Measurements from ENCODE around the gene RAPGEF3. TPM values are rescaled to one million over a fixed set of nuclear protein-coding genes. Genes with fewer than 3 reads are reported as not detected.

The RAPGEF3 gene
- total and polyA plus RNA-seq, 3 experiments from 2014 or later, result 0.15 to 1.1 (median 0.95) TPM

GRCh38 chr12:47725893-47726292, 32.8 kb downstream of the RAPGEF3 start:
- Histone ChIP-seq H3K4me1 (ENCODE audit: insufficient read depth, low read length) (peaks cover 19% of the 10 kb centered on the region), H3K9me3 (ENCODE audit: low read length) (no peaks in the 10 kb centered on the region), H3K4me3 (ENCODE audit: low read length) (no peak overlapping the region), H3K27me3 (ENCODE audit: insufficient read depth, low read length, poor library complexity, severe bottlenecking) (no peaks in the 10 kb centered on the region), H3K36me3 (ENCODE audit: insufficient read depth, low read length) (no peaks in the 10 kb centered on the region), H3K27ac (ENCODE audit: low read depth, low read length) (no peak overlapping the region)
- POLR2A ChIA-PET, result no interaction called here
- H3K36me3 Mint-ChIP-seq, result peaks cover 0 to 5% (median 2%) of the 10 kb centered on the region in 3 donors
- peaks cover 23 to 28% (median 23%) of the 10 kb centered on the region in 3 donors for H3K4me1 Mint-ChIP-seq
- H3K4me3 Mint-ChIP-seq, result no peak overlapping the region
- H3K9me3 Mint-ChIP-seq, result no peaks in the 10 kb centered on the region
- CTCF ChIA-PET, result interaction anchor here (0.9 to 14.3 kb wide), 3 partner anchors 10 to 113 kb away, joined by 6 to 130 read pairs (median 8); no protein-coding TSS in a partner anchor
- no peak overlapping the region for H3K27ac Mint-ChIP-seq
- H3K27me3 Mint-ChIP-seq, result peaks cover 0 to 5% of the 10 kb centered on the region in 2 donors
- DNase-seq, result no peak

GRCh38 chr12:47725091-47725772, 33.4 kb downstream of the RAPGEF3 start, which contains the start of gene ENDOU:
TSS of gene ENDOU (minus strand) at chr12:47725490. CDS start at chr12:47725413, 77 bp downstream.
- Histone ChIP-seq H3K4me3 (ENCODE audit: low read length) (no peak within 1 kb of the TSS), H3K9me3 (ENCODE audit: low read length) (no peaks in the 10 kb centered on the region), H3K4me1 (ENCODE audit: insufficient read depth, low read length) (peaks cover 20% of the 10 kb centered on the region), H3K27ac (ENCODE audit: low read depth, low read length) (no peak within 1 kb of the TSS), H3K27me3 (ENCODE audit: insufficient read depth, low read length, poor library complexity, severe bottlenecking) (no peaks in the 10 kb centered on the region), H3K36me3 (ENCODE audit: insufficient read depth, low read length) (no peaks in the 10 kb centered on the region)
- peaks cover 0 to 5% (median 2%) of the 10 kb centered on the region in 3 donors for H3K36me3 Mint-ChIP-seq
- H3K4me3 Mint-ChIP-seq, result peak within 1 kb of the TSS in 1 of 7 donors; percentile 65
- peaks cover 26 to 32% (median 27%) of the 10 kb centered on the region in 3 donors for H3K4me1 Mint-ChIP-seq
- CTCF ChIA-PET, result interaction anchor here (0.9 to 14.3 kb wide), 3 partner anchors 10 to 114 kb away, joined by 6 to 130 read pairs (median 8); no protein-coding TSS in a partner anchor
- peaks cover 0 to 5% of the 10 kb centered on the region in 2 donors for H3K27me3 Mint-ChIP-seq
- no peak for DNase-seq
- H3K27ac Mint-ChIP-seq, result peak within 1 kb of the TSS in 1 of 8 donors; percentile 78
- POLR2A ChIA-PET, result no interaction called here
- no peaks in the 10 kb centered on the region for H3K9me3 Mint-ChIP-seq

- no peak overlapping the region for H3K27ac Mint-ChIP-seq
Measured at GRCh38 chr12:47722941-47723631, 35.6 kb downstream of the RAPGEF3 start.

GRCh38 chr12:47722136-47722834, 36.4 kb downstream of the RAPGEF3 start:
- H3K9me3 Mint-ChIP-seq, result no peaks in the 10 kb centered on the region
- Histone ChIP-seq H3K9me3 (ENCODE audit: low read length) (no peaks in the 10 kb centered on the region), H3K27ac (ENCODE audit: low read depth, low read length) (no peak overlapping the region), H3K4me3 (ENCODE audit: low read length) (no peak overlapping the region), H3K4me1 (ENCODE audit: insufficient read depth, low read length) (peaks cover 27% of the 10 kb centered on the region), H3K36me3 (ENCODE audit: insufficient read depth, low read length) (no peaks in the 10 kb centered on the region), H3K27me3 (ENCODE audit: insufficient read depth, low read length, poor library complexity, severe bottlenecking) (no peaks in the 10 kb centered on the region)
- peak overlapping the region in 6 of 8 donors; percentile 2 to 83 (median 66) for H3K27ac Mint-ChIP-seq
- ChIA-PET CTCF (interaction anchor here (0.8 to 14.3 kb wide), 6 partner anchors 10 to 51 kb away, joined by 3 to 130 read pairs (median 4); partner anchors contain the start of genes RPAP3 and SLC48A1), POLR2A (no interaction called here)
- H3K4me3 Mint-ChIP-seq, result peak overlapping the region in 5 of 7 donors; percentile 42 to 77 (median 61)
- H3K27me3 Mint-ChIP-seq, result peaks cover 0 to 5% of the 10 kb centered on the region in 2 donors
- H3K4me1 Mint-ChIP-seq, result peaks cover 31 to 42% (median 36%) of the 10 kb centered on the region in 3 donors
- DNase-seq, result no peak
- peaks cover 0 to 7% (median 5%) of the 10 kb centered on the region in 3 donors for H3K36me3 Mint-ChIP-seq

More at GRCh38 chr12:47722941-47723631, 35.6 kb downstream of the RAPGEF3 start:
- peaks cover 27 to 35% (median 28%) of the 10 kb centered on the region in 3 donors for H3K4me1 Mint-ChIP-seq
- CTCF ChIA-PET, result interaction anchor here (1.0 to 14.3 kb wide), 6 partner anchors 8 to 50 kb away, joined by 3 to 130 read pairs (median 7); partner anchors contain the start of gene SLC48A1
- peaks cover 0 to 5% of the 10 kb centered on the region in 2 donors for H3K27me3 Mint-ChIP-seq
- H3K9me3 Mint-ChIP-seq, result no peaks in the 10 kb centered on the region
- no peaks in the 10 kb centered on the region for H3K27me3 ChIP-seq (ENCODE audit: insufficient read depth, low read length, poor library complexity, severe bottlenecking)
- H3K27ac ChIP-seq (ENCODE audit: low read depth, low read length), result no peak overlapping the region
- no peak overlapping the region for H3K4me3 Mint-ChIP-seq
- no peaks in the 10 kb centered on the region for H3K9me3 ChIP-seq (ENCODE audit: low read length)
- peaks cover 20% of the 10 kb centered on the region for H3K4me1 ChIP-seq (ENCODE audit: insufficient read depth, low read length)
- no peaks in the 10 kb centered on the region for H3K36me3 ChIP-seq (ENCODE audit: insufficient read depth, low read length)
- POLR2A ChIA-PET, result interaction anchor here (0.5 kb wide), 1 partner anchor 57 kb away, joined by 8 read pairs; no protein-coding TSS in a partner anchor
- no peak overlapping the region for H3K4me3 ChIP-seq (ENCODE audit: low read length)
- H3K36me3 Mint-ChIP-seq, result peaks cover 0 to 7% (median 5%) of the 10 kb centered on the region in 3 donors
- no peak for DNase-seq

- Histone ChIP-seq H3K27ac (ENCODE audit: low read depth, low read length) (no peak overlapping the region), H3K4me1 (ENCODE audit: insufficient read depth, low read length) (peaks cover 33% of the 10 kb centered on the region), H3K27me3 (ENCODE audit: insufficient read depth, low read length, poor library complexity, severe bottlenecking) (no peaks in the 10 kb centered on the region), H3K4me3 (ENCODE audit: low read length) (no peak overlapping the region), H3K9me3 (ENCODE audit: low read length) (no peaks in the 10 kb centered on the region), H3K36me3 (ENCODE audit: insufficient read depth, low read length) (no peaks in the 10 kb centered on the region)
- H3K4me3 Mint-ChIP-seq, result peak overlapping the region; percentile 7 to 77 (median 59)
- peaks cover 31 to 42% (median 36%) of the 10 kb centered on the region in 3 donors for H3K4me1 Mint-ChIP-seq
- peak overlapping the region in 6 of 8 donors; percentile 2 to 83 (median 66) for H3K27ac Mint-ChIP-seq
- H3K9me3 Mint-ChIP-seq, result no peaks in the 10 kb centered on the region
- H3K27me3 Mint-ChIP-seq, result peaks cover 0 to 4% of the 10 kb centered on the region in 2 donors
- H3K36me3 Mint-ChIP-seq, result peaks cover 0 to 7% (median 5%) of the 10 kb centered on the region in 3 donors
- ChIA-PET POLR2A (no interaction called here), CTCF (interaction anchor here (0.8 to 14.3 kb wide), 4 partner anchors 11 to 45 kb away, joined by 3 to 130 read pairs (median 14); partner anchors contain the start of gene RPAP3)
- peak in 3 of 5 donors; percentile 31 to 69 (median 52) for DNase-seq
Measured at GRCh38 chr12:47721431-47721973, 37.2 kb downstream of the RAPGEF3 start.

GRCh38 chr12:47718531-47718930, 40.1 kb downstream of the RAPGEF3 start:
- Mint-ChIP-seq H3K4me3 (no peak overlapping the region), H3K27me3 (peaks cover 0 to 2% of the 10 kb centered on the region in 2 donors), H3K36me3 (peaks cover 0 to 5% (median 5%) of the 10 kb centered on the region in 3 donors), H3K4me1 (peaks cover 28 to 43% (median 41%) of the 10 kb centered on the region in 3 donors), H3K27ac (no peak overlapping the region), H3K9me3 (no peaks in the 10 kb centered on the region)
- Histone ChIP-seq H3K36me3 (ENCODE audit: insufficient read depth, low read length) (no peaks in the 10 kb centered on the region), H3K9me3 (ENCODE audit: low read length) (no peaks in the 10 kb centered on the region), H3K4me1 (ENCODE audit: insufficient read depth, low read length) (peaks cover 41% of the 10 kb centered on the region), H3K27me3 (ENCODE audit: insufficient read depth, low read length, poor library complexity, severe bottlenecking) (no peaks in the 10 kb centered on the region), H3K27ac (ENCODE audit: low read depth, low read length) (no peak overlapping the region), H3K4me3 (ENCODE audit: low read length) (no peak overlapping the region)
- CTCF ChIA-PET, result interaction anchor here (1.3 to 10.9 kb wide), 6 partner anchors 14 to 119 kb away, joined by 3 to 169 read pairs (median 14); partner anchors contain the start of genes RAPGEF3 and SLC48A1
- DNase-seq, result no peak
- POLR2A ChIA-PET, result no interaction called here

All from CD8-positive, alpha-beta memory T cell (primary cell).